ENCODE measurements around the gene IKBKE. TPM values are rescaled to one million over a fixed set of nuclear protein-coding genes. Genes with fewer than 3 reads are reported as not detected.

IKBKE gene
- total RNA-seq, 1 experiment from 2014 or later, result 6.6 TPM

DNA sequence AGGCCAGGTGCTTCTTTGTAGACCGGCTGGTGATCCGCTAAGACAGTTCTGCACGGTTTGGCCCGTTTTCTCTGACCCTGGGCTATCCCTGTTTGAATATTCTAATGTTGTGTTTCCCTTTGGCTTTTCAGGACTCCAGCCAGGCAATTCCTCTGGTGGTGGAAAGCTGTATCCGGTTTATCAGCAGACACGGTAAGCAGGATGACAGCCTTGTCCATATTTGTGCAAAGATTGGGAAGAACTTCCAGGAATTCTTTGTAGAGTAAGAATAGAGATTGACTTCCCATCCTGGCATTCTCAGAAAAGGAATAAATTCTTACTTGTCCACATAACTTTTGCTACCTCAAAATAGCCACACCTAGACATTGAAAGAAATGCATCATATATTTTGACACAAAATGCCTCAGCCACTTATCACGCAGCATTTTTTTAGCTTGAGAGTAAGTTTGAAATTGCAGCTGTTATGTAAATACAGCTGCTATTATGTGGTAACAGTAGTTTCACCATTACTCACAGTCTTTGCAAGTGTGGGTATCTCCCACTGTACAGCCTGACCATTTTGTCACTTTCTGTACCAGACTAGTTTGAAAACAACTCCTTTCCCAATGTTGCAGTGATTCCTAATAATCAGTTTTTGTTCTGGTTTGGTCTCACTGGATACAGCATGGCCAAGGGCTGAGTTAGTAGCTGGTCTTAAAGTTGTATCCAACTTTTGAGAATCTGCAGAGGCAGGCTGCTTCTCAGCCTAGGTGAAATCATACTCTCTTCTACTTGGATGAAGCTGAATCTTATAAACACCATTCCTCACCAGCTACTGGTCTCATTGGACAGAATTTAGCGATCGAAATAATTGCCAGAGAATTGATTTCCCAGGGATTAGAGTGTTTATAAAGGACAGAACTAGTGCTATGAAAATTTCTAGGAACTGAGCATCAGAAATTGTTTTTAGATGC, 40.0 kb upstream of the IKBKE start:
- Histone ChIP-seq H2AFZ (ENCODE audit: low read length) (no peak overlapping the region), H3K4ac (ENCODE audit: low read depth, low read length) (no peak overlapping the region), H2BK120ac (ENCODE audit: low read depth, low read length, poor library complexity, severe bottlenecking) (no peak overlapping the region), H3K4me1 (ENCODE audit: insufficient read depth, low read length) (no peaks in the 10 kb centered on the region), H3K23me2 (ENCODE audit: insufficient read length, low read depth, low read length, poor library complexity, severe bottlenecking) (no peaks in the 10 kb centered on the region), H3K27me3 (ENCODE audit: insufficient read depth, low read length) (no peaks in the 10 kb centered on the region), H3K27ac (ENCODE audit: insufficient read length, low read depth, low read length) (no peak overlapping the region), H2BK15ac (ENCODE audit: low read depth, low read length) (no peak overlapping the region), H3K79me2 (ENCODE audit: insufficient read depth, low read length) (no peaks in the 10 kb centered on the region), H4K5ac (ENCODE audit: insufficient read length, low read depth, low read length) (no peak overlapping the region), H3K56ac (ENCODE audit: insufficient read length, low read depth, low read length) (no peak overlapping the region), H3K4me2 (ENCODE audit: insufficient read depth, insufficient read length, low read length) (no peak overlapping the region), H4K91ac (ENCODE audit: insufficient read length, low read depth, low read length) (no peak overlapping the region), H3K79me1 (ENCODE audit: insufficient read depth, low read depth, low read length, poor library complexity, severe bottlenecking) (no peaks in the 10 kb centered on the region), H3K9ac (ENCODE audit: extremely low read depth, insufficient read length, low read length) (no peak overlapping the region), H4K20me1 (ENCODE audit: control insufficient read depth, insufficient read depth, insufficient read length) (no peaks in the 10 kb centered on the region), H4K8ac (replicated peaks; ENCODE audit: insufficient read length, low read depth, low read length) (no peak overlapping the region), H2BK20ac (ENCODE audit: low read depth, low read length, poor library complexity, severe bottlenecking) (no peak overlapping the region), H2BK12ac (ENCODE audit: insufficient read length, low read depth, low read length) (no peak overlapping the region), H3K23ac (ENCODE audit: insufficient read length, low read depth, low read length) (no peak overlapping the region), H3T11ph (ENCODE audit: low read length) (no peak overlapping the region), H3K14ac (ENCODE audit: insufficient read depth, low read length) (no peak overlapping the region), H3K18ac (ENCODE audit: insufficient read length, low read depth, low read length) (no peak overlapping the region), H3K9me3 (ENCODE audit: control insufficient read depth, low read depth, low read length) (no peaks in the 10 kb centered on the region), H2AK5ac (ENCODE audit: insufficient read length, low read length) (no peak overlapping the region), H2BK5ac (ENCODE audit: insufficient read length, low read length) (no peak overlapping the region)
- Mint-ChIP-seq H3K36me3 (ENCODE audit: insufficient read depth in 1 of 3, low read depth in 3 of 3) (peaks cover 2 to 10% (median 4%) of the 10 kb centered on the region in 3 experiments; a peak in 5 of 7 replicates), H3K4me3 (no peak overlapping the region), H3K4me1 (no peaks in the 10 kb centered on the region), H3K9me3 (no peaks in the 10 kb centered on the region), H3K27ac (no peak overlapping the region), H3K27me3 (ENCODE audit: low read depth) (no peaks in the 10 kb centered on the region)
- WGBS (ENCODE audit: extremely low coverage, insufficient read length, low lambda C conversion rate), result no CpG with 5 or more reads among the region's 9 CpGs
- no peak for DNase-seq
- TF ChIP-seq, protein P1, sequence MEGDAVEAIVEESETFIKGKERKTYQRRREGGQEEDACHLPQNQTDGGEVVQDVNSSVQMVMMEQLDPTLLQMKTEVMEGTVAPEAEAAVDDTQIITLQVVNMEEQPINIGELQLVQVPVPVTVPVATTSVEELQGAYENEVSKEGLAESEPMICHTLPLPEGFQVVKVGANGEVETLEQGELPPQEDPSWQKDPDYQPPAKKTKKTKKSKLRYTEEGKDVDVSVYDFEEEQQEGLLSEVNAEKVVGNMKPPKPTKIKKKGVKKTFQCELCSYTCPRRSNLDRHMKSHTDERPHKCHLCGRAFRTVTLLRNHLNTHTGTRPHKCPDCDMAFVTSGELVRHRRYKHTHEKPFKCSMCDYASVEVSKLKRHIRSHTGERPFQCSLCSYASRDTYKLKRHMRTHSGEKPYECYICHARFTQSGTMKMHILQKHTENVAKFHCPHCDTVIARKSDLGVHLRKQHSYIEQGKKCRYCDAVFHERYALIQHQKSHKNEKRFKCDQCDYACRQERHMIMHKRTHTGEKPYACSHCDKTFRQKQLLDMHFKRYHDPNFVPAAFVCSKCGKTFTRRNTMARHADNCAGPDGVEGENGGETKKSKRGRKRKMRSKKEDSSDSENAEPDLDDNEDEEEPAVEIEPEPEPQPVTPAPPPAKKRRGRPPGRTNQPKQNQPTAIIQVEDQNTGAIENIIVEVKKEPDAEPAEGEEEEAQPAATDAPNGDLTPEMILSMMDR (conservative IDR thresholded peaks at IDR 0.05), result no peak

Data from H9 (cell line).